ENCODE results near the gene CLSTN2.
"Not testable (repeated sequence)": the region's sequence is repeated elsewhere in the genome, so short reads cannot be mapped to it uniquely, and the experiment has no call there.

The CLSTN2 gene

GRCh38 chr3:140391061-140391460 lies 456.1 kb downstream of the CLSTN2 start:
- DNase-seq: no peak

- no peak for DNase-seq
Measured at GRCh38 chr3:140394488-140395133, 459.6 kb downstream of the CLSTN2 start.

- no peak for DNase-seq
Measured at GRCh38 chr3:140395134-140396075, 460.4 kb downstream of the CLSTN2 start.

DNA sequence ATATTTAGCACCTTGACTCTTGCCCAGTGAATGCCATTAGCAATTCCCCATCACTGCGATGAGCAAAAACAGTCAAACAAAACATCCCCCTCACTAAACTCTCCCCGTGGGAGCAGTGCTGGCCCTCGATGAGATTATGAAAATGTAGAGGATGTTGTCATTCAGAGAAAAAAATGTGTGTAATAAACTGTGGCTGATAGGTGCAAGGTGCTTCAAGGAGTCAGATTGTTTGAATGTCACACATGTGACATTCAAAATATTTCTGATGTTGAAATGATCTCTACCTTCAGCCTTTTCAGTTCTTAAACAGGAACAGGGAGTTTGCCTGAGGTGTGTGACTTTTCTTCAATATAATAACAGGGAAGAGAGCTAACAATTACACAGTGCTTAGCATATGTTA lies 461.1 kb downstream of the CLSTN2 start:
- DNase-seq: no peak

- DNase-seq: no peak
Measured at GRCh38 chr3:140397847-140398246, 462.9 kb downstream of the CLSTN2 start.

- no peak for DNase-seq
Measured at GRCh38 chr3:140398387-140398786, 463.4 kb downstream of the CLSTN2 start.

DNA sequence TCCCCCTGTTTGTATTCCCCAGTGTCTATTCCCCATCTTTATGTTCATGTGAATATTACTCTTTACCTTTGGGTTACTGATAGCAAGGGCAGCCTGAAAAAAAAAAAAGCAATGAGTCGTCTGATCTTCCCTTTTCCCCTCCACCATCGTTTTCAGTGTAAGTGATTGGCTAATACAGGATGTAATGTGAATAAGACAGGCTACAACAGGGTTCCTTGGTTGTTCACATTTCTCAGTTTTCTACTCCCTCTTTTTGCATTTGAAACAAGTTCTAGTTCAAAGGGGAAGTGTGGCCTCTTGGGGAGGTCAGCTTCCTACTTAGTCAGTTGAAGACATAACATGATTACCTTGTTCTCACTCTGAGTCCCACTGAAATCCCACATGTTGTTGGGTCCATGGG lies 464.9 kb downstream of the CLSTN2 start:
- no peak for DNase-seq

DNA sequence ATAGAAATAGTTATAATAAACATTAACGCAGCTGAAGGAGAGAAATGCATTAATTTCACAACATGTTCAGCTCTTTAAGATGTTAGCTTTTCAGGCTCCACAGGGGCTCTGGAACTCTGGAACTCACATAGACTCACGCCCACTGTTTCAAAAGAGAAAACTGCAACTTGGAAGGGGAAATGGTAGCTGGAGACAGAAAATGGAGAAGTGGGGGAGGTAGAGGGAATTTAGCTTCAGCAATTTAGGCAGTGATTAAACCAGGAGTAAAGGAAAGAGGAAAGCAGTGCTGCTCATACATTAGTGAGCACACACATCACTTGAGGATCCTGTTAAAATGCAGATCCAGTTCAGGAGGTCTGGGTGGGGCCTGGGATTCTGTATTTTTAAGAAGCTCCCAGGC lies 468.1 kb downstream of the CLSTN2 start:
- DNase-seq: no peak

GRCh38 chr3:140403608-140404007 lies 468.6 kb downstream of the CLSTN2 start:
- DNase-seq: no peak

DNA sequence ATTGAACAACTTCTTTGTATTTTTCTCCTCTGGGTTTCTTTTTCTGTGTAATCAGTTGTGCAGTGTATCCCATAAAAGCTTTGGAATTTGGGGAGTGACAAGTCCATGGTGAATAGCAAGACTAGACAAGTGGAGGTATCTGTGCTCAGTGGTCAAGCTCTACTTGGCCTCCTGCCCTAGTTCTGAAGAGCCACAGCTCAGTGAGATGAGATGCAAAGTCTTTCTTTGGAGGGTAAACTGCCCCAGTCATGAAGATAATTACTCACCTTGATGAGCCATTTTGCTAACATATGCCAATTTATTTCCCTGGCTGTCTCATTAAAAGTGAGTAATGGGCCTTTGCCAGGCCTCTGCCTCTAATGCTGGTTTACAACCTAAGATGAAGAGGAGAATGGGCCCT lies 471.7 kb downstream of the CLSTN2 start:
- no peak for DNase-seq

- DNase-seq: no peak
Measured at GRCh38 chr3:140408252-140408651, 473.3 kb downstream of the CLSTN2 start.

DNA sequence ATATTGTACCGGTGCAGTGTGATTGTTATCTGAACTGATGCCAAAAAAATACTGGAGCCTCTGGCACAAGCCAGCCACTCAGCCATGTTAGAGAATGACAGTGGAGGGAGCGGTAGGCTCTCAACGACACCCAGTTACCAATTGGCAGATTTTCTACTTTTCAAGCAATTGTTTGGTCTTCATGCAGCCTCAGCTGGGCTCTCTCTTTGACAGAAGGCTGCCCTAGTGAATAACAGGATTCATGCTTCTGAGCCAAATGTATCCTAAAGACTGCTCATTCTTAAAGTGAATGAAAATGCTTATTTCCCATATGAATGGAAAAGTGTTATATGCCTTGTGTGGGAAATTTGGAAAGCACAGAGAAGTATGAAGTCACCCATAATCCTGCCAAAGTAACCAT lies 481.7 kb downstream of the CLSTN2 start:
- DNase-seq: no peak

- DNase-seq: no peak
Measured at GRCh38 chr3:140420621-140421357, 485.8 kb downstream of the CLSTN2 start.

DNA sequence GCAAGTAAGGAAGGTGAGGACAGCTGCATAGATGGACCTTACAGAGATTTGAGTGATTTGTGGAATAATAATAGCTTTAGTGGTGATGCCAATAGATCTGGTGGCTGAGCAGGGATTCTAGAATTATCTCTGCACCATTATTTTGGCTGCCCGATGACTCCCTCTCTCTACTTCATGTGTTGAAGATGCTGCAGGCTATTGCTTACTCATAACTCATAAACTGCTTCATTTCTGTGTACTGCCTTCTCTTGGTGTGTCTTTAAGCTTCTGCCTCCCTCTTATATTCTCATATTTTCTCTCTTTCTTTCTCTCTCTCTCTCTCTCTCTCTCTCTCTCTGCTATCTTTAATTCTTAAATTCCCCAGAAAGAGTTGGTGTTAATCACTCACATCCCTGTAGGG lies 486.9 kb downstream of the CLSTN2 start:
- no peak for DNase-seq

GRCh38 chr3:140423146-140423545 lies 488.2 kb downstream of the CLSTN2 start:
- no peak for DNase-seq

DNA sequence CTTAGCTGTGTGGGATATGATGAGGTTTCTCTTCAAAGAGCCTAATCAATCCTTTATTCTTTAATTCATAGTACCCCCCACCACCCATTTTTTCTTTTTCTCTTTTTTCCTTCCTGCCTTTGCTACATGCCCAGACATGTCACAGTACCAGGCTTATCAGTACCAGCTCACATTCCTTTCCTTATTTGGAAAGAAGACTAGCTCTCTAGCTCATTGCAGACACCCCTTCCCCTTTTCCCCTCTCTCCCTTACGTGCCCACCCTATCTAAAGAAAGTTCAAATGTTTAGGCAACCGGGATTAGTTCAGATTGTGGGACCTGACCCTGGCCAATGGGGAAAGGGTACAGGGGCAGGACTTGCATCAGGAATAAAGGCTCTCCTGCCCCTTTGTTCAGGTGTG lies 488.6 kb downstream of the CLSTN2 start:
- not testable (repeated sequence) for DNase-seq

GRCh38 chr3:140424211-140424610 lies 489.2 kb downstream of the CLSTN2 start:
- no peak for DNase-seq

DNA sequence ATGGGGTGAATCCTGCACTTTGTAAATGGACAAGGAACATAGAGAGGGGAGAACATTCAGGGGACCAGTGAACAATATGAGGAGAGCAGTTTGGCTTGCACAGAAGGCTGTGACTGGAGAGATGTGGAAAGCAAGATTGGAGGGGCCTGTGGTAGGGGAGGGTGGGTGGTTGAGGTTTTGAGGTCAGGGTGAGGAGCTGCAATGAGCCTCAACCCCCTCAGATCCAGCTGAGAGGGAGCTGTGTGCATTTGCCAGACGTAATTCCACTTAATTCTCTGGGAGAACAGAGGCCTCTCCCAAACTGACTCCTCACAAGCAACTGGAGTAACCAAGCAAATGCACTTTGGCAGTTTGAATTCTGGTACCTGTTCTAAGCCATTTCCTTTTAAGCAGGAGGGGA lies 489.7 kb downstream of the CLSTN2 start:
- DNase-seq: no peak

GRCh38 chr3:140427786-140428185 lies 492.8 kb downstream of the CLSTN2 start:
- no peak for DNase-seq

GRCh38 chr3:140428380-140428779 lies 493.4 kb downstream of the CLSTN2 start:
- DNase-seq: no peak

DNA sequence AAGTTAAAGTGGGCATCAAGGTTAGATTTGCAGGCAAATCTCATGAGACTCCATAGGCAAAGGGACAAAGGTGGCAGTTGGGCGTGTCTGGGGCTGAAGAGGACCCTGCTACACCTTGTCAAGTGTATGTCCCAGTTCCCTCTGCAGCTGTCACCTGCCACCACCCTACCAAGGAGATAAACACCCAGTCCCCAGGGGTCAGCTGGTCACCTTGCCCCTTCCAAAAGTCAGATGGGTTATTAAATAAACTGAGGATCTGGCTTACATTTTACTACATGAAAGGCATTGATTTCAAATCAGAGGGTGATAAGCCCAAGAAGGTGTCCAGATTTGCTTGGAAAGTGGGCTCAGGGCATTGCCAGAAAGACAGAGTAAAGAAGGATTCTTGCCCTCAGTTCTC lies 494.8 kb downstream of the CLSTN2 start:
- no peak for DNase-seq

- DNase-seq: no peak
Measured at GRCh38 chr3:140430494-140430893, 495.5 kb downstream of the CLSTN2 start.

- no peak for DNase-seq
Measured at GRCh38 chr3:140432229-140432669, 497.3 kb downstream of the CLSTN2 start.

DNA sequence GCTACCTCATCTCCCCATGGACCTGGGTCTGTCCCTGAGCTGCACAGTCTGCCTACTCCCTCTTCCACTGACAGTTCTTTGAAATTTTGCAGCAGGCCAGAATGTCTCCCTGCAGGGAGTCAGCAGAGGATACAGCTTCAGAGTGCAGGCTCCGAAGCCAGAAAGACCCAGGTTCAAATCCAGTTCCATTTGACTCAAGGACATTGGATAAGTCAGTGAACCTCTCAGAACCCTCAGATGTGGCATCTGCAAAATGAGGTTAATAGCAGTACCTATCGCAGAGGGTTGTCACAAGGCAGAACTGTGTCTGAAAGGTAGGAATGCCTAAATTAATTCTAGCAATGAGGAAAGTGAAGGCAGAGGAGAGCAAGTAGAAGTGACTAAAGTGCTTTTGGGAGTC lies 498.4 kb downstream of the CLSTN2 start:
- DNase-seq: no peak

All from cerebellar nuclear complex (tissue), 1 donor.